A549 (cell line): ENCODE data around the gene LRRN4CL. TPM values are rescaled to one million over a fixed set of nuclear protein-coding genes. Genes with fewer than 3 reads are reported as not detected.
"Not testable (repeated sequence)": the region's sequence is repeated elsewhere in the genome, so short reads cannot be mapped to it uniquely, and the experiment has no call there.

Experiments used
- ATAC-seq, 2 experiments: fragments of 200-7000 bp in 1 of 2; fragments of >200 bp in 1 of 2; cut with Nextera tagmentation in 1 of 2; cut with Tn5 transposase in 1 of 2; 3 replicates each; pipeline versions ENCODE4 v1.8.0 to v1.9.1; 2018 to 2020; ENCODE audit warnings: mild to moderate bottlenecking in 1 of 2, moderate library complexity in 1 of 2
- CTCF ChIA-PET: fragments of 300-600 bp; sonication (Branson Sonifier 250); formaldehyde crosslinking; extraction: SDS; loops from one replicate; lab custom pipeline; 2021; ENCODE audit warnings: antibody characterized with exemption, inconsistent platforms; lab: Yijun Ruan, JAX
- POLR2A ChIA-PET: fragments of 350-600 bp; formaldehyde crosslinking; extraction: SDS; loops from one replicate; lab custom pipeline; 2021; ENCODE audit warnings: antibody characterized with exemption, inconsistent platforms; lab: Yijun Ruan, JAX
- DNase-seq, 2 experiments: peaks; one replicate each; pipeline versions ENCODE4 v3.0.0 to v3.0.0-alpha.2; 2011 to 2016; ENCODE audit warnings: low read depth in 1 of 2, low spot score in 1 of 2
- FAIRE-seq: peaks from 2 replicates; lab custom pipeline; 2011; peaks lifted over from hg19 to GRCh38; lab: Jason Lieb, UNC
- H3K27ac ChIP-seq, 2 experiments: fragments of >200 bp; sonication (Bioruptor Twin); formaldehyde crosslinking; 3 replicates each; pipeline ENCODE4 v1.5.1; 2016 to 2017
- H3K4me1 ChIP-seq: fragments of >200 bp; sonication (Bioruptor Twin); formaldehyde crosslinking; 3 replicates; pipeline ENCODE4 v1.6.1; 2016
- H3K4me2 ChIP-seq: fragments of >200 bp; sonication (Bioruptor Twin); formaldehyde crosslinking; 3 replicates; pipeline ENCODE4 v1.6.1; 2016
- H3K4me3 ChIP-seq: fragments of >200 bp; sonication (Bioruptor Twin); formaldehyde crosslinking; 3 replicates; pipeline ENCODE4 v1.5.1; 2016
- H3K9me3 ChIP-seq: fragments of >200 bp; sonication (Bioruptor Twin); formaldehyde crosslinking; 3 replicates; pipeline ENCODE4 v1.6.1; 2016
- EP300 ChIP-seq, 2 experiments: fragments of >200 bp; sonication (Bioruptor Twin); formaldehyde crosslinking; IDR thresholded peaks; 2 replicates in 1 of 2; 3 replicates in 1 of 2; pipeline ENCODE4 v1.6.1; 2016 to 2017
- FOSL2 ChIP-seq, 2 experiments: fragments of 450-650 bp in 1 of 2; fragments of >200 bp in 1 of 2; sonication (Bioruptor Twin) in 1 of 2; formaldehyde crosslinking; IDR thresholded peaks; 2 replicates each; pipeline versions ENCODE4 v1.5.0 to v1.6.1; 2016 to 2020; ENCODE audit warnings: mild to moderate bottlenecking in 1 of 2, moderate library complexity in 1 of 2
- GATA3 ChIP-seq: IDR thresholded peaks from 2 replicates; pipeline ENCODE4 v1.6.1; 2012; ENCODE audit warnings: borderline replicate concordance
- JUN ChIP-seq, 2 experiments: fragments of >200 bp; sonication (Bioruptor Twin); formaldehyde crosslinking; IDR thresholded peaks; 2 replicates in 1 of 2; 3 replicates in 1 of 2; pipeline ENCODE4 v1.6.1; 2016 to 2017
- MAFK ChIP-seq: fragments of 450-650 bp; IDR thresholded peaks from 2 replicates; pipeline ENCODE4 v1.6.1; 2014; ENCODE audit not compliant: partially characterized antibody
- RAD21 ChIP-seq, 2 experiments: fragments of >200 bp in 1 of 2; sonication (Bioruptor Twin) in 1 of 2; formaldehyde crosslinking in 1 of 2; IDR thresholded peaks in 1 of 2; conservative IDR thresholded peaks in 1 of 2; 2 replicates in 1 of 2; 3 replicates in 1 of 2; pipeline ENCODE4 v1.6.1; 2012 to 2018; ENCODE audit warnings: inconsistent platforms in 1 of 2
- ZC3H11A ChIP-seq: fragments of 450-650 bp; IDR thresholded peaks from 2 replicates; pipeline ENCODE4 v1.6.1; 2014; ENCODE audit warnings: antibody characterized with exemption, mild to moderate bottlenecking
- ZFP36 ChIP-seq: fragments of 450-650 bp; IDR thresholded peaks from 2 replicates; pipeline ENCODE4 v1.6.1; 2014; ENCODE audit warnings: borderline replicate concordance; ENCODE audit not compliant: partially characterized antibody
- ZSCAN20 ChIP-seq: fragments of 250-450 bp; sonication (Bioruptor Pico); IDR thresholded peaks from 2 replicates; pipeline ENCODE4 v1.8.0; 2022; ENCODE audit warnings: mild to moderate bottlenecking, moderate library complexity
- WGBS: methylation state at CpG from one replicate; pipeline ENCODE4 v1.1.6; 2017; ENCODE audit errors: missing lambda C conversion rate; 5-methylcytosine and 5-hydroxymethylcytosine counted together
- polyA minus RNA-seq: library from RNA; depleted of rRNA, polyadenylated mRNA; stranded (reverse); fragments of >200 nt; gene quantifications from 2 replicates; pipeline ENCODE4 v1.2.3, GENCODE V29; 2011; rRNA and poly(A)+ RNA removed
- polyA plus RNA-seq, 4 experiments: library from polyadenylated mRNA; depleted of rRNA in 3 of 4; stranded (reverse); fragments of >200 nt; fragmentation: RNase III in 1 of 4; extraction: RNeasy Plus Mini Kit Qiagen cat#74134 plus additional on column Dnase treatment in 1 of 4; gene quantifications; 2 replicates in 3 of 4; 3 replicates in 1 of 4; pipeline ENCODE4 v1.2.3, GENCODE V29; 2011 to 2017
- TF ChIP-seq, protein P1 (sequence below): fragments of >200 bp; sonication (Bioruptor Twin); formaldehyde crosslinking; IDR thresholded peaks from 2 replicates; pipeline ENCODE4 v1.6.1; 2016
- TF ChIP-seq, protein P2 (sequence below): fragments of >200 bp; sonication (Bioruptor Twin); formaldehyde crosslinking; IDR thresholded peaks from 3 replicates; pipeline ENCODE4 v1.5.1; 2016

LRRN4CL gene
- polyA plus RNA-seq (2011; rRNA removed) (0.03 and 0.04 TPM in 2 replicates), polyA plus RNA-seq (2017; fragmentation: RNase III; extraction: RNeasy Plus Mini Kit Qiagen cat#74134 plus additional on column Dnase treatment) (0.03 to 0.08 TPM (median 0.08 TPM) in 3 replicates), polyA minus RNA-seq (0.29 and 0.70 TPM in 2 replicates)
- 0.05 TPM in 2 replicates for polyA plus RNA-seq (2012; cell fraction: cytosol; rRNA removed)
- 0.43 and 0.47 TPM in 2 replicates for polyA plus RNA-seq (2012; cell fraction: nucleus; rRNA removed)

DNA sequence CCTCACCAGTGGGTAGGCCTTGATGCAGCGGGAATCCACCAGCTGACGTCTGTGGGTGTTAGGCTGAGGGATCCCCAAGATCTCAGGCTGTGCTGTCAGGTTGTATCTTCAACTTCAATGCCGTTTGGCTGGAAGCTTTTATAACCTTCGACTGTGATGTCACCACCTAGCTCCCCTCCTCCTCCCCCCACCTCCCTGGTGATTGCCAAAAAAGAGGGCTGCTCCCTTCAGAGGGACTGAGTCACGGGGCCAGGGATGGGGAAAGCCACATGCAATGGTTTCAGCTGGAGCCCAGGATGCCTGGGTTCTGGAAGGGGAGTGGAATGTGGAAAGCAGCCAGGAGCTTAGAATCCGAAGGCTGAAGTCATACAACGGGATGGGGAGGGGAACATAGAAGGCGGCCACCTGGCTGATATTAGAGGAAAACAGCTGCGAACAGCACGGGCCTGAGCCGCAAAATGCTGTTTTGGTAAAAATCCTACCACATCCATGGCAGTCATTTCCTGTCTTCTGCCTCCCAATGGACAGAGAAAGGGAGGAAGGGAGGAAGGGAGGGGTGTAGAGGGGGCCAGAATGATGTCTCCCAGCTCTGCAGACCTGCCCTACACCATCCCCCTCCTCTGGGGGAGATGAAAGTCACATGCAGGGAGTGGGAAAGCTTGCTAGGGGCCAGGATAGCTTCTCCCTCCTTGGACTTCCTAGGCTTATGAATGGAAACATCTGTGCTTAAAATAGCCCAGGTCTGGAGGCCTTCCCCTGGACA lies at the start of gene LRRN4CL:
LRRN4CL (minus strand) TSS at position 110 of the 763 bp plus-strand sequence. CDS start 1,022 bp downstream, outside the sequence.
- TF ChIP-seq, protein P1, sequence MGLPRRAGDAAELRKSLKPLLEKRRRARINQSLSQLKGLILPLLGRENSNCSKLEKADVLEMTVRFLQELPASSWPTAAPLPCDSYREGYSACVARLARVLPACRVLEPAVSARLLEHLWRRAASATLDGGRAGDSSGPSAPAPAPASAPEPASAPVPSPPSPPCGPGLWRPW: no peak
- 0 out of 5 replicates have a peak, but pooled peaks of 1 of the 2 experiments have one; percentile 20 for TF ChIP-seq JUN (IDR thresholded peaks at IDR 0.05)
- TF ChIP-seq, all 56 proteins: peak for 1
- Histone ChIP-seq H3K4me2 (no peak within 1 kb of the TSS), H3K9me3 (no peaks in the 10 kb centered on the region), H3K27ac (no peak within 1 kb of the TSS), H3K4me1 (peaks cover 4% of the 10 kb centered on the region; the same call in 1 of the 3 replicates), H3K4me3 (no peak within 1 kb of the TSS)
- ChIA-PET CTCF (interaction anchor here (0.9 to 9.8 kb wide), 10 partner anchors 8 to 297 kb away, joined by 3 to 126 read pairs (median 5); partner anchors contain the start of genes LBHD1, UBXN1 and UQCC3), POLR2A (interaction anchor here (0.6 to 1.9 kb wide), 6 partner anchors 16 to 151 kb away, joined by 3 to 6 read pairs (median 3); partner anchors contain the start of genes C11orf98, CSKMT, HNRNPUL2 and TTC9C)
- DNase-seq (no peak), ATAC-seq (peak; percentile 11 to 45; a peak in 5 of 6 replicates), FAIRE-seq (no peak)
- WGBS: 75% methylated on average over 11 of the region's 11 CpGs

DNA sequence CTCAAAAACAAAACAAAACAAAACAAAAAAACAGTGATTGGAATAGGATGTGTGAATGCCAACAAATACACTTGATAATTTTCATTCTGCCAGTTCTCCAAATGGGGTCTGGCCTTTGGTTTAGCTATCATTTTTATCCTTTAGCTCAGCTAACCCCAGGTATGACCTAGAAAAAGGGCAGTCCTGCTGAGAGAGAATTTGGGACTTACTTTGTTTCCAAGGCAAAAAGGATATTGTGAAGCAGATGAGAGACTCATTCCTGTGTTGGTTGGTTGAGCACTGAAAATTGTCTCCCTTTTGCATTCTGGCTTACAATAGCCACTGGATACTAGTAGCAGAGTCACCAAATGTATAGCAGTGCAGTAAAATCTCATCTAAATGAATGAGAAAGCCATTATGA lies 47.9 kb upstream of the LRRN4CL start:
- POLR2A ChIA-PET: no interaction called here
- no peak for FAIRE-seq

DNA sequence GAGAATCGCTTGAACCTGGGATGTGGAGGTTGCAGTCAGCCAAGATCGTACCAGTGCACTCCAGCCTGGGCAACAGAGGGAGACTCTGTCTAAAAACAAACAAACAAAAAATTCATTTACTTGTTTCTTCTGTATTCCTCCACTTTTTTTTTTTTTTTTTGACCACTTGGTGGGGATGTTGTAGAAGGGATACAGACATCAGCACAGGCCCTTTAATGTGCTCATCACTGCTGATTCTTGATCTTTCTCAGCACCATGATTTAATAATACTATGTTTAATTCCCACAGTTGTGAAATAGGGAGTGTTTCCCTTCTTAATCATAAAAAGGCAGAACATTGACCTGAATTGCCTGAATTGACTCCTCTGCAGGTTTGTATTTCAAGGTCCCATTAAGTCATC lies 43.5 kb upstream of the LRRN4CL start:
- Histone ChIP-seq H3K4me1 (peaks cover 15% of the 10 kb centered on the region; the same call in 2 of the 3 replicates), H3K4me2 (no peak overlapping the region), H3K27ac (no peak overlapping the region), H3K4me3 (no peak overlapping the region), H3K9me3 (no peaks in the 10 kb centered on the region)
- FAIRE-seq: no peak
- peak in 1 of 2 experiments; percentile 31; a peak in 2 of 6 replicates for ATAC-seq
- DNase-seq: peak in 1 of 2 experiments; percentile 56
- POLR2A ChIA-PET: interaction anchor here (0.6 to 0.7 kb wide), 2 partner anchors 36 to 38 kb away, joined by 3 to 4 read pairs; partner anchors contain the start of gene TAF6L
- WGBS: 61% methylated on average over 2 of the region's 2 CpGs
- CTCF ChIA-PET: interaction anchor here (0.6 to 1.7 kb wide), 8 partner anchors 9 to 135 kb away, joined by 3 to 7 read pairs (median 4); partner anchors contain the start of gene ZBTB3
- TF ChIP-seq MAFK: no peak
- TF ChIP-seq, protein P2, sequence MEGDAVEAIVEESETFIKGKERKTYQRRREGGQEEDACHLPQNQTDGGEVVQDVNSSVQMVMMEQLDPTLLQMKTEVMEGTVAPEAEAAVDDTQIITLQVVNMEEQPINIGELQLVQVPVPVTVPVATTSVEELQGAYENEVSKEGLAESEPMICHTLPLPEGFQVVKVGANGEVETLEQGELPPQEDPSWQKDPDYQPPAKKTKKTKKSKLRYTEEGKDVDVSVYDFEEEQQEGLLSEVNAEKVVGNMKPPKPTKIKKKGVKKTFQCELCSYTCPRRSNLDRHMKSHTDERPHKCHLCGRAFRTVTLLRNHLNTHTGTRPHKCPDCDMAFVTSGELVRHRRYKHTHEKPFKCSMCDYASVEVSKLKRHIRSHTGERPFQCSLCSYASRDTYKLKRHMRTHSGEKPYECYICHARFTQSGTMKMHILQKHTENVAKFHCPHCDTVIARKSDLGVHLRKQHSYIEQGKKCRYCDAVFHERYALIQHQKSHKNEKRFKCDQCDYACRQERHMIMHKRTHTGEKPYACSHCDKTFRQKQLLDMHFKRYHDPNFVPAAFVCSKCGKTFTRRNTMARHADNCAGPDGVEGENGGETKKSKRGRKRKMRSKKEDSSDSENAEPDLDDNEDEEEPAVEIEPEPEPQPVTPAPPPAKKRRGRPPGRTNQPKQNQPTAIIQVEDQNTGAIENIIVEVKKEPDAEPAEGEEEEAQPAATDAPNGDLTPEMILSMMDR: peak; percentile 41
- peak; percentile 40 to 50; a peak in 4 of 5 replicates for TF ChIP-seq RAD21 (conservative IDR thresholded peaks at IDR 0.05 in 1 of 2, IDR thresholded peaks at IDR 0.05 in 1 of 2)
- TF ChIP-seq ZC3H11A: no peak
- TF ChIP-seq FOSL2 (IDR thresholded peaks at IDR 0.05): no peak
- TF ChIP-seq FOSL2 (CRISPR knock-in tag; IDR thresholded peaks at IDR 0.05): no peak

More for the DNA sequence above, 47.9 kb upstream of the LRRN4CL start:
- no peak overlapping the region for H3K4me3 ChIP-seq
- no peak for TF ChIP-seq EP300 (IDR thresholded peaks at IDR 0.05)
- TF ChIP-seq GATA3: no peak
- TF ChIP-seq ZC3H11A: no peak
- no peak for TF ChIP-seq ZFP36
- TF ChIP-seq ZSCAN20 (CRISPR knock-in tag): no peak
- TF ChIP-seq, protein P2: no peak
- TF ChIP-seq, all 56 proteins: peak for 0
- peaks cover 5% of the 10 kb centered on the region; the same call in 2 of the 3 replicates for H3K4me1 ChIP-seq
- no peak for DNase-seq
- CTCF ChIA-PET: interaction anchor here (0.5 to 2.3 kb wide), 3 partner anchors 8 to 476 kb away, joined by 3 to 8 read pairs (median 4); partner anchors contain the start of gene ZBTB3
- no peak overlapping the region for H3K27ac ChIP-seq
- no peak for ATAC-seq
- no peaks in the 10 kb centered on the region for H3K9me3 ChIP-seq
- H3K4me2 ChIP-seq: no peak overlapping the region

DNA sequence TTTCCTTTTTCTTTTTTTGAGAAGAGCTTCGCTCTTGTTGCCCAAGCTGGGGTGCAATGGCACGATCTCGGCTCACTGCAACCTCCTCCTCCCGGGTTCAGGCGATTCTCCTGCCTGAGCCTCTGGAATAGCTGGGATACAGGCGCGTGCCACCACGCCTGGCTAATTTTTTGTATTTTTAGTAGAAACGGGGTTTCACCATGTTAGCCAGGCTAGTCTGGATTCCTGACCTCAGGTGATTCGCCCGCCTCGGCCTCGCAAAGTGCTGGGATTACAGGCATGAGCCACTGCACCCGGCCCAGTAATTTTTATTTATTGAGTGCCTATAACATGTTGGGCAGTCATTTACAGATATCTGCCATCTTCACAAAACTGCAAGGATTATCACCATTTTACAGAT lies 40.7 kb upstream of the LRRN4CL start:
- 90% methylated on average over 14 of the region's 14 CpGs for WGBS
- CTCF ChIA-PET: interaction anchor here (0.6 to 2.9 kb wide), 5 partner anchors 49 to 169 kb away, joined by 3 to 16 read pairs (median 4); partner anchors contain the start of gene EML3
- not testable (repeated sequence) for DNase-seq, H3K9me3 ChIP-seq, FAIRE-seq, ATAC-seq
- peak overlapping the region; percentile 97; a peak in 3 of 6 replicates for H3K27ac ChIP-seq
- H3K4me1 ChIP-seq: peaks cover 15% of the 10 kb centered on the region; the same call in 2 of the 3 replicates
- peak overlapping the region; percentile 92 for H3K4me2 ChIP-seq
- H3K4me3 ChIP-seq: peak overlapping the region; percentile 78
- POLR2A ChIA-PET: interaction anchor here (0.6 to 2.0 kb wide), 4 partner anchors 24 to 132 kb away, joined by 3 to 10 read pairs (median 6); partner anchors contain the start of genes C11orf98, CSKMT and ZBTB3
